Measurements from ENCODE around the gene CD300E.

DNA sequence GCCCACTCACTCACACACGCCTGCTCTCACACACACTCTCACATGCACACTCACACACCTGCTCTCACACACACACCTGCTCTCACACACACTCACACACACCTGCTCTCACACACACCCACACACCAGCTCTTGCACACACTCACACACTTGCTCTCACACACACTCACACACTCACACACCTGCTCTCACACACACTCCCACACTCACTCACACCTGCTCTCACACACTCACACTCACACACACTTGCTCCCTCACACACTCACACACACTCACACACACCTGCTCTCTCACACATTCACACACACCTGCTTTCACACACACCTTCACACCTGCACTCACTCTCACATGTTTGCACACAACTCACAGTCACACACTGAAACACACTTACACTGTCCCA lies 60.2 kb downstream of the CD300E start:
- TF ChIP-seq GATA3 (IDR thresholded peaks at IDR 0.05; ENCODE audit: low read depth, low read length) (no peak), GATA2 (IDR thresholded peaks at IDR 0.05; ENCODE audit: low read depth, low read length) (no peak)

Data from SH-SY5Y (cell line).